HuH-7.5 (cell line): ENCODE measurements around the gene EEA1.
"Not testable (repeated sequence)": the region's sequence is repeated elsewhere in the genome, so short reads cannot be mapped to it uniquely, and the experiment has no call there.

ENCODE experiments used
- DNase-seq: peaks from one replicate; pipeline ENCODE4 v3.0.0; 2011; ENCODE audit warnings: low spot score

Gene EEA1

GRCh38 chr12:92928962-92929915, at the start of gene EEA1:
TSS of gene EEA1 (minus strand) at chr12:92929295. CDS start at chr12:92929066, 229 bp downstream.
- peak; percentile 88 for DNase-seq

GRCh38 chr12:92978607-92979006, 49.5 kb upstream of the EEA1 start:
- DNase-seq, result no peak

DNA sequence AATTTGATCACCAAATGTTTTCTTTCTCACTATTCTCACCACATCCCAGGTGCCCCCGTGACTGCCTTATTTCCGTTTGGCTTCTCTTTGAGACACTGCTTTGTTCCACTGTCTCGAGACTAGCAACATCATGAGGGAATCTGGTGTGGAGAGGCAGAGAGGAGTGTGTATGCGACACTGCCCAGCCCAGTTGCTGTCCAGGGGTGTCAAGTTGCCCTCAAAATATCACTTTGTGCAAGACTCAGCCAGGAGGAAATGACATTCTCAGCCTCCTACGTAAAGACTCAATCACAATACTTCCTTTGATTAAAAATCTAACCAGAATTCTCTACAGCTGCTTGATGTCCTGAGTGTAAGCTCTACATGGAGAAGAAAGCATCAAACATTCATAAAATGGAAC, 48.2 kb upstream of the EEA1 start:
- no peak for DNase-seq

DNA sequence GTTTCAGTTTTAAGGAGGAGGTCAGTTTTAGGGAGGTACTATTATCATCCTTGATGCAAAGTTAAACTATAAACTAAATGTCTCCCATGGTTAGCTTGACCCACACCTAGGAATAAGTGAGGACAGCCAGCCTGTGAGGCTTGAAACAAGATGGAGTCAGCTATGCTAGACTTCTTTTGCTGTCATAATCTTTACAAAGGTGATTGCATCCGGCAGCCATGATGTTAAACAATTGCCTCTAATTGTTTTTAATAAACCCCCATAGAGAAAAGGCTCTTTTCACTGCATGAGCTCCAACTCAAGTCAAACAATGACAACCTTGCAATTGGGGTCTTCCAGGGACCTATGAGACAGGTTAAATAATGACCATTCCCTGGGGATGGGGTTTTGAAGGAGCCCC, 45.7 kb upstream of the EEA1 start:
- DNase-seq, result no peak

- DNase-seq, result peak; percentile 11
Observed at GRCh38 chr12:92973614-92974013, 44.5 kb upstream of the EEA1 start.

GRCh38 chr12:92971859-92972524, 42.9 kb upstream of the EEA1 start:
- DNase-seq, result no peak

DNA sequence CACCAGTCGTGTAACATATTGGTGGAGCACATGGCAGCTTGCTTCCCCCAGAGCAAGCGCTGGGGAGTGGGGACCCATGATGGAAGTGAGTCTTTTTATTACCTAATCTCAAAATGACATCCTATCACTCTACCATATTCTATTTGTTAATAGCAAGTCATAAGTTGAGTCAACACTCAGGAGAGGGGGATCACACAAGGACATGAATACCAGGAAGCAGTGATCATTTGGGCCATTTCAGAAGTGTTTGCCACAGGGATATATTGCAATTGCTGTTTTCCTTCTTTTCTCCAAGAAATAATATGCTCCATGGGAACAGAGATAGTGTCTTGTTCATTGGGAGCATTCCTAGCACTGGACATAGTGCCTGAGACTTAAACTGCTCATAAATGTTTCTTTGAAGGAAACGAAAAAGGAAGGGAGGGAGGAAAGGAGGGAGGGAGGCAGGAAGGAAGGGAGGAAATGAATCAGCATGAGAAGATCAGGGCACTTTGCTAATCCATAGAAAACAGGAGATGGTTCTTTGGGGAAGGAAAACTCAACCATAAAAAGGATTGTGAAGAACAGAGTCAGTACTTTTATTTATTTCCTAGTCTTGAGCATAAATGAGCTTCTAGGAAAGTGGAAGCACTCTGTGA, 39.2 kb upstream of the EEA1 start:
- no peak for DNase-seq

DNA sequence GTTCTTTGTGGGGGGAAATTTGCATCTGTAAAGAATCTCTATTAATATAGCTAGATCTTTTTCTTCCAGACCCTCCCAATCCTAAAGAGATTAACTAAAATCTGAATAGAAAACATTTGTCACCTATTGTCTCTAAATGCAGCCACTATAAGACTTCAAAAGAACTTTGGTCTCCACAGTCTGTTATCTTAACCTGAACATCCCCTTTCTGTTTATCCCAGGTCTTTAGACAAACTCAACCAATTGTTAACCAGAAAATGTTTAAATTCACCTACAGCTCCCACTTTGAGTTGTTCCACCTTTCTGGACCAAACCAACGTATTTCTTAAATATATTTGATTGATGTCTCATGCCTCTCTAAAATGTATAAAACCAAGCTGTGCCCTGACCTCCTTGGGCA, 35.3 kb upstream of the EEA1 start:
- DNase-seq, result not testable (repeated sequence)

DNA sequence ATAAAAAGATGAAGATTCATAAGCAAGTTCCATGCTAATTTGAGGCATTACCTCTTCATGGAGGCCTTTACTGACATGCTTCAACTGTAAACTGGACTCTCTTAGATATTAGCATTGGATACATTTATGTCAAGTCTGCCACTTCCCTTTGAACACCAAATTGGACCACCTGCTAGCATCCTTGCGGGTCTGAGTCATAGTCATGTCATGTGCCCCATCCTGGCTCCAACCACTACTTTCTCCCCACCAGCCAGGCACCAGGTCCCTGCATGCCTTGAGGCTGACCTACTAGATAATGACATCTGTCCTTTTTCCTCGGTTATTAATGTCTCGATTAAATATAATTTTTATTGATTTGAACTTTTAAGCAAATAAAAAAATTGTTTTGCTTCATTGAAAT, 32.9 kb upstream of the EEA1 start:
- DNase-seq, result no peak

DNA sequence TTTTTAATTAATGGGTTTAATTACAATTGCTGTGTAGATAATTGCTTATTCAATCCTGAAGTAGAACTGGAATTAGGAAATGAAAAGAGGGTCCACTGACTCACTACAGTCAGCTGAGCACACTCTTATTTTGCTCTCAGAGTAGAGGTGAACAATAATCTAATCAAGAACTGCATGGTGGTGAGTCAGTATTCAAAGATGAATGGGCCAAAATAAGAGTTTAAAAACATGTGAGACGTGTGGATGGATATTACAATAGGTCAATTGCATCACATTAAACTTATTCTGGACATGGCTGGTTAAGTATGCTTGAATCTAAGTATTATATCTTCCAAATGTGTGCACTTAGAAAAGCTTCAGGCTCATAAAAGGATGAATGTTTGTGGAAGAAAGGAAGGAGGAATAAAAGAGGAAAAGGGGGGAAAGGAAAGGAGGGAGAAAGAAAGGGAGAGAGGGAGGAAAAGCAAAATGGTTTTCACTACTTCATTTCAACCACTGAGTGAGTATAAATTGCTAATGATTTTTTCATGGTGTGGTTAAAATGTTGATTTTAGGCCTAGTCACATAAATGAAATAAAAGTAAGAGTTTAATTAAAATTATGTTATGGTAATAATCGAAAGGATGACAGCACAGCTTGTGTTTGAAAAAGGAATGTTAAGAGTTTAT, 27.0 kb upstream of the EEA1 start:
- no peak for DNase-seq

DNA sequence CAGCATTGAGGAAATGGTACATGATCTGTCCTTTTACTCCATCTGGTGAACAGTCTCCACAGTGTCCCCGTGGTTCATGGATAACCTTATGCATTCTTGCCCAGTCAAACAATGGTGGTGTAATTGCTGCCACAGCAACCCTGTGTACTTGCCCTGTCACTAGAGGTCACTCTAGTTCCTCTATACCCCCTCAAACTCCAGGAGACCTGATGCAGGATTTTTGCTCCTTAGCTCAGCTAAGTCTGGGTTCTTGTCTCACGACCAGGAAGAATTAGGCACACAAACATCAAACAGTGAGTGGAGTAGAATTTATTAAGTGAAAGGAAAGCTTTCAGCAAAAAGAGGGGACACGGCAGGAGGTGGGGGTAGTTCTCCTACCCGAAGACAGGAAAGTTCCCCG, 24.7 kb upstream of the EEA1 start:
- no peak for DNase-seq

DNA sequence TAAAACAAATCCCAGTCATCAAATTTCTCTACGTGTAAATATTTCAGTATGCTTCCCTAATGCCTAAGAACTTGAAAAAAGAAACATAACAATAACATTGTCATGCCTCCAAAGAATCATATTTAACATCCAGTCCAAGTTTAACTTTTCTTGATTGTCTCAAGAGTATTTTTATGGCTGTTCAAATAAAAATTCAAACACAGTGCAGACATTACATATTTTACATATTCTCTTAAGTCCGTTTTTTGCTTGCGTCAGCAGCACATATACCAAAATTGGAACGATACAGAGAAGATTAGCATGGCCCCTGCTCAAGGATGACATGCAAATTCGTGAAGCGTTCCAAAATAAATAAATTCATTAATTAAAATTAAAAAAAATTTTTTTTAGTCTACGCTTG, 23.3 kb upstream of the EEA1 start:
- DNase-seq, result no peak

GRCh38 chr12:92951006-92951405, 21.9 kb upstream of the EEA1 start:
- no peak for DNase-seq

- DNase-seq, result no peak
Observed at GRCh38 chr12:92950011-92950410, 20.9 kb upstream of the EEA1 start.

DNA sequence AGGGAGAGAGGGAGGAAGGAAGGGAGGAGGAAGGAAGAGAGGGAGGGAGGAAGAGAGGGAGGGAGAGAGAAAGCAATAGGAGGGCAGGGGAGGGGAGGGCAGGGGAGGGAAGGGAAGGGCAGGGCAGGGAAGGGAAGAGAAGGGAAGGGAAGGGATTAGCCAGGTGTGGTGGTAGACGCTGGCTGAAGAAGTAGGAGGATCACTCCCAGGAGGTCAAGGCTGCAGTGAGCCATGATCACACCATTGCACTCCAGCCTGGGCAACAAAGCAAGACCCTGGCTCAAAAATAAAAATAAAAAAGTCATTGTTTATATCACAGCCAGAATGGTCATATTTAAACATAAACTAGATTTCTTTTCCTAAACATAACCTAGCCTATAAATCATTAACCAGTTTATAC, 20.4 kb upstream of the EEA1 start:
- DNase-seq, result no peak

DNA sequence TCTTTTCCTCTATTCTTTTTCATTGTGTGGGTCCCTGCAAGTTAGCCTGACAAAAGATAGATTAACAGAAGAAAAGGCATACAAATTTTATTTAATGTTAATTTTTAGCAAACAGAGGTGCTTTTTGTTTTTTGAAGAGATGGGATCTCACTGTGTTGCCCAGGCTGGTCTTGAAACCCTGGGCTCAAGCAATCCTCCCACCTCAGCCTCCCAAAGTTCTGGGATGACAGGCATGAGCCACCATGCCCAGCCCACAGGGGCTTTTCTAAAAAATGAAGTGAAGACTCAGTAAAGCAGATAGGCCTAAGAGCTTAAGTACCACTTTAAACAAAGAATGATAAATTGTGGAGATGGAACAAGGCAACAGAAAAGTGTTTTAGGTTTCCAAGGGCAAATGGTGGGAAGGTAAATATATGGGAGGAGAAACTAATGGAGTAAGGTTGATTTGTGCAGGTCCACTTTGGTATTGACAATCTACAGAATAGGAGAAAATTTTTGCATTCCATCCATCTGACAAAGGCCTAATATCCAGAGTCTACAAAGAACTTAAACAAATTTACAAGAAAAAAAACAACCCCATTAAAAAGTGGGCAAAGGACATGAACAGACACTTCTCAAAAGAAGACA, 18.6 kb upstream of the EEA1 start:
- DNase-seq, result no peak

DNA sequence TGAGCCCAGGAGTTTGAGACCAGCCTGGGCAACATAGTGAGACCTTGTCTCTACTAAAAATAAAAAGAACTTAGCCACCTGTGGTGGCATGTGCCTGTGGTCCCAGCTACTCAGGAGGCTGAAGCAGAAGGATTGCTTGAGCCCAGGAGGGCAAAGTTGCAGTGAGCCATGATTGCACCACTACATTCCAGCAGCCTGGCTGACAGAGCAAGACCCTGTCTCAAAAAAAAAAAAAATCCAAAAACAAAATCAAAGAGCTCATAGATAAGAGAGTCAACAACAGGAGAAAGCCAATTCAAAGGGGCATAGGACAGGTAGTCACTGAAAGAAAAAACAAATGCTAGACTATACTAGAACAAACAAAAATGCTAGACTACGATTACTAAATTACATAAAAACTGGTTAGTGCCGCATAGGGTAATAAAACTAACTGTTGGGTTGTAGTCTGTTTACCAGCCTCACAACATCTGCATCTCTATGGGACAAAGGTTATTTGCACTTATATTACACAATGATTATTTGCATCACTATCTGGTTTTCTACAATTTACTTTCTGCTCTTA, 16.6 kb upstream of the EEA1 start:
- no peak for DNase-seq

- DNase-seq, result no peak
Observed at GRCh38 chr12:92943482-92944250, 14.6 kb upstream of the EEA1 start.

DNA sequence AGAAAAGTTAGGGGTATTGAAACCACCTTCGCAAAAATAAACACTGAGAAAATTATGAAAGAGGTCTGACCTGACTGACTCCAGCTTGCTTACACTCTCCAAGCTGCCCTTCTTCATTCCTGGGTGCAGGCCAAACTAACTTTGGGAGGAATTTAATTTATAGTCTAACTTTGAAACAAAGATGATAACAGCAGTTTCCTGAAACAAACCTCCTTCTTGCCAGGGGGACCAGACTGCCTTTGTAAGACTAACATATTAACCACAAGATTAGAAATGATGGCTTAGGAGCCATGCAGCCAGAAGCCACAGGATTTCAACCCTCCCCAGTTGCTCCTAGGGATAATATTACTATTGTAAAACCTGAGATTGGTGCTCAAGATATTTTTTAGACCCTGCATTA, 13.8 kb upstream of the EEA1 start:
- no peak for DNase-seq

DNA sequence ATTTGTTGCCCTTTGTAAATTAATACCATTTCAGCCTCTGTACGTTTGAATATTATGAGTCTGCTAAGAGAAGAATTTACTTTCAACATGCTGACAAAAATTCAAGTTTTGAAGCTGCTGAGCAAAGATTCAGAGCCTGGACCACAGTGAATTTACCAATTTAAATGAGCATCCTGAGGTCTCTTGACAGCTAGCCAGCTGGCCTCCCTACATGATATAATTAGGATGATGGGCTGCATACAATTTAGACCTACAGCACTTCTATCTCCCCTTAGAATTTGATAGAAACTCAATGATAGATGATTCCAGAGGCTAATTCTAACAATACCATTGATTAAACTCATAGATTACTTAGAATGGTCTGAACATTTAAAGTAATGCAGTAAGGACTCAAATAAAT, 10.0 kb upstream of the EEA1 start:
- no peak for DNase-seq

DNA sequence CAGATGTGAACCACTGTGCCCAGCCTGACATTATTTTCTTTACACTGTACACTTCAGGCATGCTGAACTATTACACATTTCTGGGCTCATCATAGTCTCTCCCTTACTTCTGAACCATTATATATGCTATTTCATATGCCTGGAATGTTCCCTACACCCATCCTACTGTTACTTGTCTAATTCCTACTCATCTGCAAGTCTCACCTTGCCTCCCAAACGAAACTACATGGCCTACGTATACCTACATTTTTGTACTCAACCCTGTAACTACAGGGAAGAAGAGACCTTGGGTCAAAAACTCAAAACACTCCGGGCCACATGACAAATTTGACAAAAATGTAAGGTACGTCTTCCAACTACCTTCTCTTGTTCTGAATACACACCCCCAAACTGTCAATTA, 9.5 kb upstream of the EEA1 start:
- DNase-seq, result no peak
